Fibroblast of mammary gland (primary cell): ENCODE data around the gene BMAL2.
A peak's percentile ranks its signal among the peaks of the same experiment; 100 is the strongest.

Source experiments
- DNase-seq: peaks from one replicate; pipeline ENCODE4 v3.0.0-alpha.2; 2010; ENCODE audit warnings: low read depth
- H3K4me3 ChIP-seq: 2 replicates; pipeline ENCODE4 v1.5.1; 2011; ENCODE audit warnings: low read depth, mild to moderate bottlenecking, low read length, moderate library complexity; ENCODE audit not compliant: control insufficient read depth
- CTCF ChIP-seq: conservative IDR thresholded peaks from 2 replicates; pipeline ENCODE4 v1.5.1; 2011; ENCODE audit warnings: low read depth, low read length, inconsistent platforms; ENCODE audit not compliant: control insufficient read depth, insufficient read depth

BMAL2 gene

GRCh38 chr12:27332407-27332713 is 276 bp upstream of the BMAL2 start:
- TF ChIP-seq CTCF, result no peak
- no peak for DNase-seq
- H3K4me3 ChIP-seq, result peak overlapping the region; percentile 61

GRCh38 chr12:27333403-27334009 is 870 bp downstream of the BMAL2 start:
- DNase-seq, result no peak
- peak overlapping the region; percentile 64 for H3K4me3 ChIP-seq
- no peak for TF ChIP-seq CTCF

DNA sequence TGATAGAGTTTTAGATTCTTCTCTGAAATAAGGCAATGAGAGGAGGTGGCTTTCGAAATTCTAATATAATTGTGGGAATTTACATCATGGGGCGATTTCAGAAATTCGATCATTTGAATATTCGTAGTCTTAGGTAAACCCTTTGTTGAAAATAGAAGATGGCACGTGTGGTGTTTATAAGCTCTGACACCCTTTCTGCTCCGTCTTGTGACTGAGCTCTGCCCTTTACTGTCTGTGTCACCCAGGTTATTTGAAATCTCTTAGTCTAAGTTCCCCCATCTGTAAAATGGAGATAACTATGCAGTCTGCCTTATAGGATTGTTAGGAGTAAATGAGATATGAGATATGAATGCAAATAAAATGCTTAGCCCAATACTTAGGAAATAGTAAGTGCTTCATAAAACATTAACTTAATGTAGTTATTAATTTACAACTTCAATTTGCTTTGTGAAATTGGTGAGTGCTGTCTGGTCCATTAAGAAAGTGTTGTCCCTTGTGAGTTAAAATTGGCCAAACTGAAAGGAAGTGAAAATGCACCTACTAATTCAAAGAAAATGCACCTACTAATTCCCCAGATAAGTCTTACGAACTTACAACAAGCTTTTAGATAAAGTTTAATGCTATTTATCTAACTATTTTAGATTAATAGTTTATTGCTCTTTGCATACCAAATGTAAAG is 1.5 kb downstream of the BMAL2 start:
- no peak for DNase-seq
- no peak for TF ChIP-seq CTCF
- H3K4me3 ChIP-seq, result peak overlapping the region; percentile 64

DNA sequence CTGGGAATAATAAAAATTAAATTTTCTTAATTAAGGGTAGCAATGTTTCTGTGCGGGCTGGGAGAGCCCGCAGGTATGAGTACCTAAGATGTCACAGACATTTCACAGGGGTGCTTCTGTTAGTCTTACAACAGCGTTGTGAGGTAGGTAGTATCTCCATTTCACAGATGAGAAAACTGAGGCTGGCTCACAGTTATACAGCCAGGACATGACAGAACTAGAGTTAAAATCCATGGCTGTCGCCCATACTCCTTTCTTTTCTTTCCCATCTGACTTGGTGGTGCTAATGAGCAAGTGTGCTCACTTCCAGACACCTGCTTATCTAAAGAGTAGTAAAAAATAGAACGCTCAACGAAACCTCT is 2.1 kb downstream of the BMAL2 start:
- TF ChIP-seq CTCF, result no peak
- H3K4me3 ChIP-seq, result no peak overlapping the region
- DNase-seq, result no peak

GRCh38 chr12:27335364-27336281 is 3.0 kb downstream of the BMAL2 start:
- no peak overlapping the region for H3K4me3 ChIP-seq
- DNase-seq, result peak; percentile 62
- TF ChIP-seq CTCF, result no peak

- no peak overlapping the region for H3K4me3 ChIP-seq
- no peak for DNase-seq
- no peak for TF ChIP-seq CTCF
These were observed 3.6 kb downstream of the BMAL2 start for GRCh38 chr12:27336282-27336653.
